Lower lobe of right lung (tissue), 2 donors: ENCODE measurements around the gene XYLT2. TPM values are rescaled to one million over a fixed set of nuclear protein-coding genes. Genes with fewer than 3 reads are reported as not detected.

ENCODE experiments used
- ATAC-seq, 2 donors: fragments of 200-7000 bp; cut with Tn5 transposase; one replicate each; pipeline ENCODE4 v1.9.1; 2020 to 2022; ENCODE audit warnings: mild to moderate bottlenecking in 2 of 2, moderate library complexity in 2 of 2
- DNase-seq: peaks from one replicate; pipeline ENCODE4 v3.0.0-alpha.2; 2020
- H3K27ac ChIP-seq: fragments of 200-600 bp; one replicate; pipeline ENCODE4 v1.8.0; 2022
- H3K27me3 ChIP-seq: fragments of 200-600 bp; one replicate; pipeline ENCODE4 v1.8.0; 2022; ENCODE audit warnings: low read depth
- H3K36me3 ChIP-seq: fragments of 200-600 bp; one replicate; pipeline ENCODE4 v1.8.0; 2022; ENCODE audit warnings: mild to moderate bottlenecking
- H3K4me1 ChIP-seq: fragments of 200-600 bp; one replicate; pipeline ENCODE4 v1.8.0; 2022
- H3K4me3 ChIP-seq: fragments of 200-600 bp; one replicate; pipeline ENCODE4 v1.8.0; 2022; ENCODE audit warnings: mild to moderate bottlenecking
- H3K9me3 ChIP-seq: fragments of 200-600 bp; one replicate; pipeline ENCODE4 v1.8.0; 2022
- intact Hi-C: fragments of 100-400 bp; cut with DNase I; formaldehyde crosslinking; loops from one replicate; pipeline ENCODE4 v1.11.0; 2022
- total RNA-seq: library from RNA; stranded (reverse); fragmentation: NEBNext Ultra II Directional; extraction: Animal tissue kit (Norgen Biotek cat#: 25700); gene quantifications from one replicate; pipeline ENCODE4 v1.2.1, GENCODE V29; 2021
- TF ChIP-seq, protein P1 (sequence below): fragments of 200-600 bp; IDR thresholded peaks from one replicate; pipeline ENCODE4 v1.8.0; 2022; ENCODE audit warnings: antibody characterized with exemption, mild to moderate bottlenecking
- donor health status: DM: no; HTN: yes; CAD: no; lungs with severe emphysema.

The XYLT2 gene
- total RNA-seq, 1 donor from 2014 or later: 19.3 TPM

DNA sequence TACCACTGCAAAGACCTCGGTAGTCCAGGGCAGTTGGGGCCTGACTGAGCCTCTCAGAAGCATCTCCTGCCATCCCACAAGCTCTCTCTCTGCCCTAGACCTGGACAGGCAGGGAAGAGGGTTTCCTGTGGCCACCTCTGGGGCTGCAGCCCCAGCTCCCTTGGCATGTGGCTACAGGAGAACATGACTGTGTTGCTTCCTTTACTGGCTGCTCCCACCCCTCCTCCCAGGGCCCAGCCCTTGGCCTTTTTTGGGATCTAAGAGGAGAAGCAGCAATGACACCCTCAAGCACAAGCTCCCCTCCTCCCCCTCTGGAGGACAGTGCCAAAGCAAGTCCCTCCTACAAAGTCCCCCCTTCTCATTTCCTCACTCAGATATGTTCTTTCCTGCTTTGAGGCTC lies 21.5 kb downstream of the XYLT2 start:
- no peaks in the 10 kb centered on the region for H3K9me3 ChIP-seq
- ATAC-seq: no peak
- H3K36me3 ChIP-seq: peaks cover 65% of the 10 kb centered on the region
- TF ChIP-seq, protein P1, sequence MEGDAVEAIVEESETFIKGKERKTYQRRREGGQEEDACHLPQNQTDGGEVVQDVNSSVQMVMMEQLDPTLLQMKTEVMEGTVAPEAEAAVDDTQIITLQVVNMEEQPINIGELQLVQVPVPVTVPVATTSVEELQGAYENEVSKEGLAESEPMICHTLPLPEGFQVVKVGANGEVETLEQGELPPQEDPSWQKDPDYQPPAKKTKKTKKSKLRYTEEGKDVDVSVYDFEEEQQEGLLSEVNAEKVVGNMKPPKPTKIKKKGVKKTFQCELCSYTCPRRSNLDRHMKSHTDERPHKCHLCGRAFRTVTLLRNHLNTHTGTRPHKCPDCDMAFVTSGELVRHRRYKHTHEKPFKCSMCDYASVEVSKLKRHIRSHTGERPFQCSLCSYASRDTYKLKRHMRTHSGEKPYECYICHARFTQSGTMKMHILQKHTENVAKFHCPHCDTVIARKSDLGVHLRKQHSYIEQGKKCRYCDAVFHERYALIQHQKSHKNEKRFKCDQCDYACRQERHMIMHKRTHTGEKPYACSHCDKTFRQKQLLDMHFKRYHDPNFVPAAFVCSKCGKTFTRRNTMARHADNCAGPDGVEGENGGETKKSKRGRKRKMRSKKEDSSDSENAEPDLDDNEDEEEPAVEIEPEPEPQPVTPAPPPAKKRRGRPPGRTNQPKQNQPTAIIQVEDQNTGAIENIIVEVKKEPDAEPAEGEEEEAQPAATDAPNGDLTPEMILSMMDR: no peak
- peaks cover 18% of the 10 kb centered on the region for H3K4me1 ChIP-seq
- H3K4me3 ChIP-seq: no peak overlapping the region
- H3K27me3 ChIP-seq: no peaks in the 10 kb centered on the region
- DNase-seq: no peak
- H3K27ac ChIP-seq: no peak overlapping the region
- intact Hi-C loops: no loop called here

DNA sequence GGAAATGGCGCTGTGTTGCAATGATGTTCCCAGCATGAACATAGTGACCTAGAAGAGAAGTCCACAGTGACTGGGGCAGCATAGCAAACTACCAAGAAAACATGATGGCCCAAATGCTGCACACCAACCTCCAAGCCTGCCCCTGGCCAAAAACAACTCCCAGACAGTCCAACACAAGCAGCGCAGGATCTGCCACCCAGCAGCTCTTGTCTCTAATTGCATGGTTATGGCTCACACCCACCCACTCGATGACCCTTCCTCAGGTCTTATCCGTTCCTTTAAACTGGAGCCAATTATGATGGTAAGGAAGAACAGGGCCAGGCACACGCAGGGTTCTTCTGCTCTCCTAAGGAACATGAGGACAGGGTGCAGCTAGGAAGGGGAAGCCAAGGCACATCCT lies 24.1 kb downstream of the XYLT2 start:
- ATAC-seq (no peak), DNase-seq (no peak)
- no peaks in the 10 kb centered on the region for H3K9me3 ChIP-seq
- H3K4me3 ChIP-seq: no peak overlapping the region
- intact Hi-C loops: no loop called here
- H3K27me3 ChIP-seq: no peaks in the 10 kb centered on the region
- H3K36me3 ChIP-seq: peaks cover 58% of the 10 kb centered on the region
- TF ChIP-seq, protein P1: no peak
- H3K4me1 ChIP-seq: peaks cover 22% of the 10 kb centered on the region
- no peak overlapping the region for H3K27ac ChIP-seq

DNA sequence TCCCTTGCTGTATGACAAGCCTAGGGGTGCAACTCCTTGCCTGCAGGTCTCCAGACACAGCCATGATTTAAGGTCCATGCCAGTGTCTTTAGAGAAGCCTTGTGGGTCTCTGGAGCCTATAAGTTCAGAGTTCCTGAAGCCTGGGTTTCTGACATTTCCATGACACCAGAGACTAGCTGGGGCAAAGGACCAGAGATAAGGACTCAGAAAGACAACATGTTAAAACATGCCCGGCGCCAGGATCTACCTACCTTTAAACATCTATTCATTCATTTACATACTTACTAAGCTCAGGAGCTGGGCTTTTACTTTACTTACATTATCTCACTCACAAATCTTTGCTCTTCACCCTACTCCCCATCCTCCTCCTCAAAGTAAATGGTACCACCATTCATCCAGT lies 25.6 kb downstream of the XYLT2 start:
- intact Hi-C loops: no loop called here
- Histone ChIP-seq H3K9me3 (no peaks in the 10 kb centered on the region), H3K27ac (no peak overlapping the region), H3K4me1 (peaks cover 22% of the 10 kb centered on the region), H3K27me3 (no peaks in the 10 kb centered on the region), H3K36me3 (peaks cover 44% of the 10 kb centered on the region), H3K4me3 (no peak overlapping the region)
- no peak for ATAC-seq
- TF ChIP-seq, protein P1: no peak
- DNase-seq: no peak

DNA sequence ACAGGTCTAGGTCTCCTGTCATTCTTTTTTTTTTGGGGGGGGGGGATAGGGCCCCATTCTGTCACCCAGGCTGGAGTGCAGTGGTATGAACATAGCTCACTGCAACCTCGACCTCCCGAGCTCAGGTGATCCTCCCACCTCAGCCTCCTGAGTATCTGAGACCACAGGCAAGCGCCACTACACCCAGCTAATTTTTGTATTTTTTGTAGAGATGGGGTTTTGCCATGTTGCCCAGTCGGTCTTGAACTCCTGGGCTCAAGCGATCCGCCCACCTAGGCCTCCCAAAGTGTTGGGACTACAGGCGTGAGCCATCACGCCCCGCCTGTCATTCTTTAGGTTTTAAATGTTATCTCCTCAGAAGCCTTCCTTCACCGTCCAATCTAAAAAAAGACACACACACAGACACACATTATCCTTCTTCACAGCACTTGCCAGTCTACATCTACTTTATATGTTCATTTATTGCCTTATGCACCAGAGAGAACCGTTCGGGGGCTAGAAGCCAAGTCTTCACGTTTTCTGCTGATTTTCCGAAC lies 26.4 kb downstream of the XYLT2 start:
- TF ChIP-seq, protein P1: no peak
- H3K27ac ChIP-seq: peak overlapping the region; percentile 92
- ATAC-seq: peak in 1 of 2 donors; percentile 6
- peak overlapping the region; percentile 76 for H3K4me3 ChIP-seq
- DNase-seq: no peak
- peaks cover 22% of the 10 kb centered on the region for H3K4me1 ChIP-seq
- no peaks in the 10 kb centered on the region for H3K27me3 ChIP-seq
- no peaks in the 10 kb centered on the region for H3K9me3 ChIP-seq
- peaks cover 36% of the 10 kb centered on the region for H3K36me3 ChIP-seq
- intact Hi-C loops: no loop called here

DNA sequence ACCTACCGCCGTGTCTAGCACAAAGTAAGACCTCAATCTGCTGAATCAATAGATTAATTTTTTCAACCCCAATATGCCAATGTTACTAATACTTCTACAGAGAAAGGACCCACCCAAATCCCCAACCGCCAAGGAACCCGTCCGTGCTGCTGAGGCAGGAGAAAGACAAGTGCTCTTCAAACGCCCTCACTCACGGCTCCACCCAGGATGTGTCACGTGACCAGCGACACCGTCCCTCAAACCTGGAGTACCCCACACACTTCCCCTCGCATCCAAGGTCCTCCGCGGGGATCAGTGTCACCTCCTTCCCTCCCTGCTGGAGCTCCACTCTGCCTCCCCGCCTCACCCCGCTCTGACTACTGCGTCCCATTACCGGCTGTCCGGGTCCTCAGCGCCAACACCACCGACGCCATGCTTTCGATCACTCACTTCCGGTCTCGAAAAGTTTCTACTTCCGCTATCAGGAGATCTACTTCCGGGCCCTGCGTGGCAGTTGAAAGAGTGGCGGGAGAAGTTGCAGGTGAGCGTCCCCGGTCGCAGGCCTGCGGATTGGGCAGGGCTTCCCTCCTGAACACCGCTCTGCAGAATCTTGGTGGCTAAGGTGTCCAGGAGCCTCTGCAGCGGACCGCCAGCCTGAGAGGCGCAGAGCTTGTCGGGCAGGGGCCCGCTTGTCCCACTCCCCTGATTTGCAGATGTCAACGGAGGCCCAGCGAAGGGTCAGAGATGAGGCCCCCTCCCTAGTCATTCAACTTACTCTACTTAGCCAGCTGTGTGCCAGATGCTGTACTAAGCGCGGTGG lies 27.0 kb downstream of the XYLT2 start, which contains the start of the genes EME1 and MRPL27:
EME1 (plus strand) TSS at position 472 of the 799 bp plus-strand sequence. CDS start 1,980 bp downstream, outside the sequence.
MRPL27 (minus strand) TSS at position 427 of the 799 bp plus-strand sequence; CDS start at position 413, 14 bp downstream.
- intact Hi-C loops: no loop called here
- Histone ChIP-seq H3K4me3 (peak within 1 kb of the TSS; percentile 76), H3K36me3 (peaks cover 29% of the 10 kb centered on the region), H3K9me3 (no peaks in the 10 kb centered on the region), H3K27me3 (no peaks in the 10 kb centered on the region), H3K27ac (peak within 1 kb of the TSS; percentile 92), H3K4me1 (peaks cover 22% of the 10 kb centered on the region)
- DNase-seq (peak; percentile 90), ATAC-seq (peak; percentile 94 to 98)
- TF ChIP-seq, protein P1: no peak
